Activated T-cell treated with anti-CD3 and anti-CD28 coated beads, Interleukin-2, amount 50 U/mL, for 1 hour (primary cell): ENCODE results near the gene MMP3.

Experiments used
- DNase-seq: peaks from one replicate; pipeline ENCODE4 v3.0.0-alpha.2; 2020

MMP3 gene

GRCh38 chr11:102788334-102788995 lies 54.9 kb downstream of the MMP3 start:
- no peak for DNase-seq
